ENCODE measurements around the gene IDH2.

The IDH2 gene

GRCh38 chr15:90059208-90059985 lies 42.9 kb downstream of the IDH2 start:
- H3K4me3 Mint-ChIP-seq: peak overlapping the region; percentile 28
- H3K27me3 Mint-ChIP-seq: no peaks in the 10 kb centered on the region
- peak overlapping the region; percentile 93 for H3K27ac Mint-ChIP-seq
- intact Hi-C loops (cut with micrococcal nuclease): loop anchor here (2.0 kb wide), 1 partner anchor 25 kb away; no protein-coding TSS in a partner anchor
- H3K36me3 Mint-ChIP-seq (ENCODE audit: low read depth): peaks cover 41% of the 10 kb centered on the region
- peaks cover 85% of the 10 kb centered on the region for H3K4me1 Mint-ChIP-seq (ENCODE audit: low read depth)
- no peaks in the 10 kb centered on the region for H3K9me3 Mint-ChIP-seq

GRCh38 chr15:90058775-90059174 lies 43.5 kb downstream of the IDH2 start:
- no peaks in the 10 kb centered on the region for H3K9me3 Mint-ChIP-seq
- no peaks in the 10 kb centered on the region for H3K27me3 Mint-ChIP-seq
- peaks cover 47% of the 10 kb centered on the region for H3K36me3 Mint-ChIP-seq (ENCODE audit: low read depth)
- peak overlapping the region; percentile 93 for H3K27ac Mint-ChIP-seq
- peak overlapping the region; percentile 28 for H3K4me3 Mint-ChIP-seq
- intact Hi-C loops (cut with micrococcal nuclease): loop anchor here (2.0 kb wide), 1 partner anchor 24 kb away; no protein-coding TSS in a partner anchor
- peaks cover 85% of the 10 kb centered on the region for H3K4me1 Mint-ChIP-seq (ENCODE audit: low read depth)

GRCh38 chr15:90058308-90058707 lies 44.0 kb downstream of the IDH2 start:
- no peaks in the 10 kb centered on the region for H3K9me3 Mint-ChIP-seq
- intact Hi-C loops (cut with micrococcal nuclease): loop anchor here (2.0 kb wide), 1 partner anchor 24 kb away; no protein-coding TSS in a partner anchor
- peak overlapping the region; percentile 55 for H3K4me3 Mint-ChIP-seq
- peaks cover 51% of the 10 kb centered on the region for H3K36me3 Mint-ChIP-seq (ENCODE audit: low read depth)
- no peaks in the 10 kb centered on the region for H3K27me3 Mint-ChIP-seq
- H3K4me1 Mint-ChIP-seq (ENCODE audit: low read depth): peaks cover 85% of the 10 kb centered on the region
- H3K27ac Mint-ChIP-seq: peak overlapping the region; percentile 93

- no peak overlapping the region for H3K4me3 Mint-ChIP-seq
- H3K36me3 Mint-ChIP-seq (ENCODE audit: low read depth): peaks cover 56% of the 10 kb centered on the region
- H3K27ac Mint-ChIP-seq: peak overlapping the region; percentile 93
- intact Hi-C loops (cut with micrococcal nuclease): no loop called here
- peaks cover 83% of the 10 kb centered on the region for H3K4me1 Mint-ChIP-seq (ENCODE audit: low read depth)
- no peaks in the 10 kb centered on the region for H3K9me3 Mint-ChIP-seq
- no peaks in the 10 kb centered on the region for H3K27me3 Mint-ChIP-seq
Observed at GRCh38 chr15:90056529-90056928, 45.7 kb downstream of the IDH2 start.

- no peak overlapping the region for H3K4me3 Mint-ChIP-seq
Observed at GRCh38 chr15:90055182-90055581, 47.1 kb downstream of the IDH2 start.

GRCh38 chr15:90054618-90055097 lies 47.6 kb downstream of the IDH2 start:
- peak overlapping the region; percentile 48 for H3K27ac Mint-ChIP-seq
- H3K36me3 Mint-ChIP-seq (ENCODE audit: low read depth): peaks cover 62% of the 10 kb centered on the region

More at GRCh38 chr15:90055182-90055581, 47.1 kb downstream of the IDH2 start:
- peak overlapping the region; percentile 48 for H3K27ac Mint-ChIP-seq
- intact Hi-C loops (cut with micrococcal nuclease): no loop called here
- peaks cover 56% of the 10 kb centered on the region for H3K36me3 Mint-ChIP-seq (ENCODE audit: low read depth)
- no peaks in the 10 kb centered on the region for H3K9me3 Mint-ChIP-seq
- H3K27me3 Mint-ChIP-seq: no peaks in the 10 kb centered on the region
- peaks cover 81% of the 10 kb centered on the region for H3K4me1 Mint-ChIP-seq (ENCODE audit: low read depth)

GRCh38 chr15:90053685-90054466 lies 48.4 kb downstream of the IDH2 start:
- Mint-ChIP-seq H3K36me3 (ENCODE audit: low read depth) (peaks cover 68% of the 10 kb centered on the region), H3K4me3 (no peak overlapping the region), H3K27me3 (no peaks in the 10 kb centered on the region), H3K9me3 (no peaks in the 10 kb centered on the region), H3K27ac (peak overlapping the region; percentile 48), H3K4me1 (ENCODE audit: low read depth) (peaks cover 80% of the 10 kb centered on the region)
- intact Hi-C loops (cut with micrococcal nuclease): no loop called here

More at GRCh38 chr15:90054618-90055097, 47.6 kb downstream of the IDH2 start:
- Mint-ChIP-seq H3K27me3 (no peaks in the 10 kb centered on the region), H3K4me1 (ENCODE audit: low read depth) (peaks cover 81% of the 10 kb centered on the region), H3K4me3 (no peak overlapping the region), H3K9me3 (no peaks in the 10 kb centered on the region)
- intact Hi-C loops (cut with micrococcal nuclease): no loop called here

GRCh38 chr15:90051874-90052273 lies 50.4 kb downstream of the IDH2 start:
- Mint-ChIP-seq H3K4me3 (no peak overlapping the region), H3K36me3 (ENCODE audit: low read depth) (peaks cover 77% of the 10 kb centered on the region), H3K4me1 (ENCODE audit: low read depth) (peaks cover 64% of the 10 kb centered on the region), H3K27ac (peak overlapping the region; percentile 58), H3K27me3 (no peaks in the 10 kb centered on the region), H3K9me3 (no peaks in the 10 kb centered on the region)
- intact Hi-C loops (cut with micrococcal nuclease): no loop called here

GRCh38 chr15:90049666-90050604 lies 52.3 kb downstream of the IDH2 start:
- Mint-ChIP-seq H3K27me3 (no peaks in the 10 kb centered on the region), H3K36me3 (ENCODE audit: low read depth) (peaks cover 75% of the 10 kb centered on the region), H3K4me3 (no peak overlapping the region), H3K4me1 (ENCODE audit: low read depth) (peaks cover 74% of the 10 kb centered on the region), H3K9me3 (no peaks in the 10 kb centered on the region), H3K27ac (peak overlapping the region; percentile 17)
- intact Hi-C loops (cut with micrococcal nuclease): no loop called here

- H3K27ac Mint-ChIP-seq: no peak overlapping the region
Observed at GRCh38 chr15:90049030-90049429, 53.2 kb downstream of the IDH2 start.

GRCh38 chr15:90047956-90048575 lies 54.2 kb downstream of the IDH2 start:
- H3K9me3 Mint-ChIP-seq: no peaks in the 10 kb centered on the region
- intact Hi-C loops (cut with micrococcal nuclease): no loop called here
- no peaks in the 10 kb centered on the region for H3K27me3 Mint-ChIP-seq
- peak overlapping the region; percentile 14 for H3K27ac Mint-ChIP-seq
- peaks cover 72% of the 10 kb centered on the region for H3K4me1 Mint-ChIP-seq (ENCODE audit: low read depth)
- H3K4me3 Mint-ChIP-seq: no peak overlapping the region
- peaks cover 79% of the 10 kb centered on the region for H3K36me3 Mint-ChIP-seq (ENCODE audit: low read depth)

More at GRCh38 chr15:90049030-90049429, 53.2 kb downstream of the IDH2 start:
- Mint-ChIP-seq H3K4me3 (no peak overlapping the region), H3K36me3 (ENCODE audit: low read depth) (peaks cover 79% of the 10 kb centered on the region), H3K27me3 (no peaks in the 10 kb centered on the region), H3K4me1 (ENCODE audit: low read depth) (peaks cover 72% of the 10 kb centered on the region), H3K9me3 (no peaks in the 10 kb centered on the region)
- intact Hi-C loops (cut with micrococcal nuclease): no loop called here

- H3K27me3 Mint-ChIP-seq: no peaks in the 10 kb centered on the region
- H3K4me1 Mint-ChIP-seq (ENCODE audit: low read depth): peaks cover 72% of the 10 kb centered on the region
- no peak overlapping the region for H3K4me3 Mint-ChIP-seq
- no peaks in the 10 kb centered on the region for H3K9me3 Mint-ChIP-seq
- peaks cover 81% of the 10 kb centered on the region for H3K36me3 Mint-ChIP-seq (ENCODE audit: low read depth)
- intact Hi-C loops (cut with micrococcal nuclease): no loop called here
- H3K27ac Mint-ChIP-seq: peak overlapping the region; percentile 72
Observed at GRCh38 chr15:90046911-90047392, 55.3 kb downstream of the IDH2 start.

- H3K36me3 Mint-ChIP-seq (ENCODE audit: low read depth): peaks cover 85% of the 10 kb centered on the region
- H3K4me1 Mint-ChIP-seq (ENCODE audit: low read depth): peaks cover 70% of the 10 kb centered on the region
- no peaks in the 10 kb centered on the region for H3K27me3 Mint-ChIP-seq
Observed at GRCh38 chr15:90046289-90046688, 56.0 kb downstream of the IDH2 start.

More at GRCh38 chr15:90046289-90046688, 56.0 kb downstream of the IDH2 start:
- intact Hi-C loops (cut with micrococcal nuclease): no loop called here
- no peak overlapping the region for H3K4me3 Mint-ChIP-seq
- peak overlapping the region; percentile 72 for H3K27ac Mint-ChIP-seq
- H3K9me3 Mint-ChIP-seq: no peaks in the 10 kb centered on the region

All from dendritic cell treated with granulocyte-macrophage colony-stimulating factor and Interleukin-4, amounts not matched to agents 40 ng/mL and 50 ng/mL, for 4 days (primary cell).